T47D (cell line): ENCODE measurements around the gene ATAD3C.
A peak's percentile ranks its signal among the peaks of the same experiment; 100 is the strongest.

ENCODE experiments used
- DNase-seq, 2 experiments: peaks; one replicate each; pipeline versions ENCODE4 v3.0.0 to v3.0.0-alpha.2; 2011 to 2012; ENCODE audit warnings: low read depth in 1 of 2, low spot score in 1 of 2
- JUND ChIP-seq: IDR thresholded peaks from 2 replicates; pipeline ENCODE4 v1.6.1; 2012; ENCODE audit warnings: low read depth
- in situ Hi-C: cut with HindIII; loops from 2 replicates; pipeline ENCODE4 v1.10.0; 2016; ENCODE audit warnings: low sequenced_read_pairs, low pct_unique_long_range_greater_than_20kb

ATAD3C gene

GRCh38 chr1:1430114-1430982 is 19.1 kb upstream of the ATAD3C start:
- DNase-seq: peak in 1 of 2 experiments; percentile 78
- no peak for TF ChIP-seq JUND
- in situ Hi-C loops: no loop called here

GRCh38 chr1:1430992-1431844 is 18.3 kb upstream of the ATAD3C start:
- DNase-seq: no peak
- no peak for TF ChIP-seq JUND
- in situ Hi-C loops: no loop called here

GRCh38 chr1:1431845-1432273 is 17.6 kb upstream of the ATAD3C start:
- in situ Hi-C loops: no loop called here
- TF ChIP-seq JUND: no peak
- peak in 1 of 2 experiments; percentile 70 for DNase-seq

- in situ Hi-C loops: no loop called here
- TF ChIP-seq JUND: no peak
- no peak for DNase-seq
Observed at GRCh38 chr1:1432274-1432950, 17.1 kb upstream of the ATAD3C start.

GRCh38 chr1:1432951-1433803 is 16.3 kb upstream of the ATAD3C start:
- peak; percentile 91 to 94 for DNase-seq
- in situ Hi-C loops: no loop called here
- TF ChIP-seq JUND: no peak

- in situ Hi-C loops: no loop called here
- DNase-seq: peak in 1 of 2 experiments; percentile 43
- no peak for TF ChIP-seq JUND
Observed at GRCh38 chr1:1433804-1434130, 15.7 kb upstream of the ATAD3C start.

GRCh38 chr1:1434131-1434823 is 15.2 kb upstream of the ATAD3C start:
- peak in 1 of 2 experiments; percentile 51 for DNase-seq
- in situ Hi-C loops: no loop called here
- TF ChIP-seq JUND: no peak

- no peak for TF ChIP-seq JUND
- no peak for DNase-seq
- in situ Hi-C loops: no loop called here
Observed at GRCh38 chr1:1434824-1435105, 14.7 kb upstream of the ATAD3C start.

GRCh38 chr1:1435106-1435903 is 14.2 kb upstream of the ATAD3C start, which contains the start of gene VWA1:
Gene VWA1 (plus strand): TSS chr1:1435690. CDS start chr1:1435749, 59 bp downstream.
- no peak for TF ChIP-seq JUND
- peak; percentile 84 to 93 for DNase-seq
- in situ Hi-C loops: no loop called here

GRCh38 chr1:1435911-1436629 is 13.4 kb upstream of the ATAD3C start:
- no peak for DNase-seq
- in situ Hi-C loops: no loop called here
- TF ChIP-seq JUND: no peak
